H9 (cell line): ENCODE measurements around the gene LY6G5C. TPM values are rescaled to one million over a fixed set of nuclear protein-coding genes. Genes with fewer than 3 reads are reported as not detected.

Source experiments
- DNase-seq: peaks from one replicate; pipeline ENCODE4 v3.0.0-alpha.2; 2017
- H2AFZ ChIP-seq: one replicate; pipeline ENCODE4 v1.6.1; 2013; ENCODE audit warnings: mild to moderate bottlenecking, low read length, control low read depth, moderate library complexity
- H2AK5ac ChIP-seq: 2 replicates; pipeline ENCODE4 v1.6.1; 2013; ENCODE audit warnings: low read length, control low read depth, mixed read lengths; ENCODE audit not compliant: insufficient read length
- H2BK120ac ChIP-seq: one replicate; pipeline ENCODE4 v1.6.1; 2013; ENCODE audit warnings: low read depth, mild to moderate bottlenecking, low read length, control low read depth, inconsistent platforms; ENCODE audit not compliant: poor library complexity, severe bottlenecking
- H2BK12ac ChIP-seq: 2 replicates; pipeline ENCODE4 v1.6.1; 2013; ENCODE audit warnings: low read length, control low read depth, mixed read lengths, low read depth; ENCODE audit not compliant: insufficient read length
- H2BK15ac ChIP-seq: 2 replicates; pipeline ENCODE4 v1.6.1; 2013; ENCODE audit warnings: low read depth, low read length, control low read depth
- H2BK20ac ChIP-seq: one replicate; pipeline ENCODE4 v1.6.1; 2013; ENCODE audit warnings: low read depth, mild to moderate bottlenecking, low read length, control low read depth, inconsistent platforms; ENCODE audit not compliant: poor library complexity, severe bottlenecking
- H2BK5ac ChIP-seq: 2 replicates; pipeline ENCODE4 v1.6.1; 2013; ENCODE audit warnings: low read length, control low read depth, mixed read lengths; ENCODE audit not compliant: insufficient read length
- H3K14ac ChIP-seq: 2 replicates; pipeline ENCODE4 v1.6.1; 2013; ENCODE audit warnings: low read length, control low read depth; ENCODE audit not compliant: insufficient read depth
- H3K18ac ChIP-seq: 2 replicates; pipeline ENCODE4 v1.6.1; 2013; ENCODE audit warnings: low read depth, mild to moderate bottlenecking, mixed read lengths, low read length, control low read depth; ENCODE audit not compliant: insufficient read length
- H3K23ac ChIP-seq: 2 replicates; pipeline ENCODE4 v1.6.1; 2013; ENCODE audit warnings: low read length, control low read depth, mixed read lengths, low read depth; ENCODE audit not compliant: insufficient read length
- H3K23me2 ChIP-seq: 2 replicates; pipeline ENCODE4 v1.6.1; 2013; ENCODE audit warnings: low read depth, mild to moderate bottlenecking, mixed read lengths, low read length, control low read depth; ENCODE audit not compliant: insufficient read length, poor library complexity, severe bottlenecking
- H3K27ac ChIP-seq: 2 replicates; pipeline ENCODE4 v1.5.1; 2013; ENCODE audit warnings: low read length, control low read depth, mixed read lengths, low read depth; ENCODE audit not compliant: insufficient read length
- H3K27me3 ChIP-seq: 2 replicates; pipeline ENCODE4 v1.6.1; 2013; ENCODE audit warnings: low read length, control low read depth, inconsistent platforms; ENCODE audit not compliant: insufficient read depth
- H3K4ac ChIP-seq: 2 replicates; pipeline ENCODE4 v1.6.1; 2013; ENCODE audit warnings: low read depth, mild to moderate bottlenecking, control low read depth, inconsistent platforms, low read length, moderate library complexity
- H3K4me1 ChIP-seq: 2 replicates; pipeline ENCODE4 v1.6.1; 2013; ENCODE audit warnings: low read length, control low read depth, inconsistent platforms; ENCODE audit not compliant: insufficient read depth
- H3K4me2 ChIP-seq: 2 replicates; pipeline ENCODE4 v1.6.1; 2013; ENCODE audit warnings: low read length, control low read depth, mixed read lengths; ENCODE audit not compliant: insufficient read length, insufficient read depth
- H3K56ac ChIP-seq: 2 replicates; pipeline ENCODE4 v1.6.1; 2013; ENCODE audit warnings: low read depth, mild to moderate bottlenecking, mixed read lengths, low read length, control low read depth; ENCODE audit not compliant: insufficient read length
- H3K79me1 ChIP-seq: 2 replicates; pipeline ENCODE4 v1.6.1; 2013; ENCODE audit warnings: low read depth, mild to moderate bottlenecking, moderate library complexity, low read length, control low read depth, inconsistent platforms; ENCODE audit not compliant: insufficient read depth, poor library complexity, severe bottlenecking
- H3K79me2 ChIP-seq: 2 replicates; pipeline ENCODE4 v1.6.1; 2013; ENCODE audit warnings: low read length, control low read depth, inconsistent platforms; ENCODE audit not compliant: insufficient read depth
- H3K9ac ChIP-seq: 2 replicates; pipeline ENCODE4 v1.6.1; 2013; ENCODE audit warnings: low read length, control low read depth, mixed read lengths; ENCODE audit not compliant: insufficient read length; ENCODE audit errors: extremely low read depth
- H3K9me3 ChIP-seq: one replicate; pipeline ENCODE4 v1.6.1; 2013; ENCODE audit warnings: low read depth, low read length, inconsistent platforms; ENCODE audit not compliant: control insufficient read depth
- H3T11ph ChIP-seq: one replicate; pipeline ENCODE4 v1.6.1; 2013; ENCODE audit warnings: mild to moderate bottlenecking, low read length, control low read depth, inconsistent platforms
- H4K20me1 ChIP-seq: one replicate; pipeline ENCODE4 v1.6.1; 2013; ENCODE audit not compliant: control insufficient read depth, insufficient read length, insufficient read depth
- H4K5ac ChIP-seq: 2 replicates; pipeline ENCODE4 v1.6.1; 2013; ENCODE audit warnings: low read depth, mild to moderate bottlenecking, mixed read lengths, low read length, control low read depth; ENCODE audit not compliant: insufficient read length
- H4K8ac ChIP-seq: replicated peaks from 2 replicates; pipeline ENCODE4 v1.6.1; 2013; ENCODE audit warnings: low read length, control low read depth, mixed read lengths, low read depth; ENCODE audit not compliant: insufficient read length
- H4K91ac ChIP-seq: 2 replicates; pipeline ENCODE4 v1.6.1; 2013; ENCODE audit warnings: low read depth, mild to moderate bottlenecking, moderate library complexity, mixed read lengths, low read length, control low read depth; ENCODE audit not compliant: insufficient read length
- H3K27ac Mint-ChIP-seq, 3 experiments: 2 replicates in 2 of 3; 3 replicates in 1 of 3; pipeline ENCODE4 v1.8.0; 2020 to 2021; ENCODE audit warnings: mixed read lengths in 3 of 3, mild to moderate bottlenecking in 1 of 3, moderate library complexity in 1 of 3
- H3K27me3 Mint-ChIP-seq: 2 replicates; pipeline ENCODE4 v1.8.0; 2021; ENCODE audit warnings: low read depth, mild to moderate bottlenecking, moderate library complexity, mixed read lengths
- H3K36me3 Mint-ChIP-seq, 3 experiments: 2 replicates in 2 of 3; 3 replicates in 1 of 3; pipeline ENCODE4 v1.8.0; 2020 to 2021; ENCODE audit warnings: low read depth in 3 of 3, mixed read lengths in 3 of 3; ENCODE audit not compliant: insufficient read depth in 1 of 3
- H3K4me1 Mint-ChIP-seq, 2 experiments: 2 replicates each; pipeline ENCODE4 v1.8.0; 2020; ENCODE audit warnings: mixed read lengths in 2 of 2
- H3K4me3 Mint-ChIP-seq, 2 experiments: 2 replicates in 1 of 2; 3 replicates in 1 of 2; pipeline ENCODE4 v1.8.0; 2020 to 2021; ENCODE audit warnings: mild to moderate bottlenecking in 2 of 2, mixed read lengths in 2 of 2, moderate library complexity in 1 of 2
- H3K9me3 Mint-ChIP-seq, 2 experiments: 2 replicates in 1 of 2; 3 replicates in 1 of 2; pipeline ENCODE4 v1.8.0; 2020; ENCODE audit warnings: mild to moderate bottlenecking in 2 of 2, mixed read lengths in 2 of 2, moderate library complexity in 1 of 2
- CTCF ChIP-seq: fragments of 200-600 bp; sonication (generic); conservative IDR thresholded peaks from 3 replicates; pipeline ENCODE4 v1.8.0; 2021; ENCODE audit warnings: antibody characterized with exemption, mild to moderate bottlenecking
- WGBS: extraction: QIAGEN DNeasy Blood & Tissue Kit; methylation state at CpG from one replicate; pipeline ENCODE4 v1.1.7; 2013; ENCODE audit warnings: missing lambda C conversion rate, low lambda C conversion rate, mixed read lengths; ENCODE audit not compliant: insufficient read length; ENCODE audit errors: extremely low coverage; 5-methylcytosine and 5-hydroxymethylcytosine counted together
- total RNA-seq: library from RNA; stranded (reverse); gene quantifications from 2 replicates; pipeline ENCODE4 v1.2.1, GENCODE V29; 2021

Gene LY6G5C
- total RNA-seq, 1 experiment from 2014 or later: 2.2 TPM

DNA sequence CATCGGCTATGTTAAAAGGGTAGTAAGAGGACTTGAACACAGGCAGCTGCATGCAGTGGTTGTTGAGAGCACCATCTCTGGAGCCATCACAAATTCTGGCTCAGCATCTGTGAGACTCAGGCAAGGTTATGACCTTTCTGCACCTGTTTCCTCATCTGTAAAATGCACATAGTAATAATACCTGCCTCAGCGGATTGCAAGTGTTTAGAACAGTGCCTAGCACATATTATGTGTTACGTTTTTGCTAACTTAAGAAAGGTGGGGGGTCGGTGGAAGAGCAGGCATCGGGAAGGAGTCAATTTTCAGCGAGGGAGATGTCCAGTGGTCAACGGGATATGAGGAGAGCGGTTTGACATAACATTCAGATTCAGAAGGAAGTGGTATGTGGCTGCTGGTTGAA, 2.9 kb downstream of the LY6G5C start:
- H4K5ac ChIP-seq: no peak overlapping the region
- no peak for TF ChIP-seq CTCF
- no peaks in the 10 kb centered on the region for H3K9me3 ChIP-seq
- no peaks in the 10 kb centered on the region for H3K79me2 ChIP-seq
- no peaks in the 10 kb centered on the region for H4K20me1 ChIP-seq
- H3K27ac ChIP-seq: no peak overlapping the region
- no peak overlapping the region for H3K23ac ChIP-seq
- Mint-ChIP-seq H3K36me3 (peaks cover 2 to 10% (median 5%) of the 10 kb centered on the region in 3 experiments; a peak in 6 of 7 replicates), H3K4me3 (no peak overlapping the region), H3K9me3 (no peaks in the 10 kb centered on the region; a peak in 2 of 5 replicates), H3K27me3 (peaks cover 25% of the 10 kb centered on the region), H3K4me1 (peaks cover 12 to 17% of the 10 kb centered on the region in 2 experiments), H3K27ac (no peak overlapping the region)
- H2BK12ac ChIP-seq: no peak overlapping the region
- DNase-seq: no peak
- H2BK5ac ChIP-seq: no peak overlapping the region
- no peak overlapping the region for H3K56ac ChIP-seq
- no peak overlapping the region for H2AFZ ChIP-seq
- no peak overlapping the region for H4K8ac ChIP-seq
- no peak overlapping the region for H2BK15ac ChIP-seq
- no peak overlapping the region for H3K4ac ChIP-seq
- peaks cover 12% of the 10 kb centered on the region for H3K23me2 ChIP-seq
- H3K27me3 ChIP-seq: no peaks in the 10 kb centered on the region; the same call in 1 of the 2 replicates
- H2BK120ac ChIP-seq: no peak overlapping the region
- no peaks in the 10 kb centered on the region for H3K79me1 ChIP-seq
- H3T11ph ChIP-seq: no peak overlapping the region
- H2AK5ac ChIP-seq: no peak overlapping the region
- H3K4me1 ChIP-seq: no peaks in the 10 kb centered on the region
- H3K9ac ChIP-seq: no peak overlapping the region
- no peak overlapping the region for H3K4me2 ChIP-seq
- H4K91ac ChIP-seq: no peak overlapping the region
- H2BK20ac ChIP-seq: no peak overlapping the region
- H3K14ac ChIP-seq: no peak overlapping the region
- WGBS: no CpG with 5 or more reads among the region's 8 CpGs
- no peak overlapping the region for H3K18ac ChIP-seq
